Kasumi-1 (cell line): Measurements from ENCODE around the gene PIP4K2C.
"Not testable (repeated sequence)": the region's sequence is repeated elsewhere in the genome, so short reads cannot be mapped to it uniquely, and the experiment has no call there.

Experiments
- DNase-seq, 2 experiments: peaks; one replicate each; lab custom pipeline; 2025; lab: John Stamatoyannopoulos, UW

Gene PIP4K2C

GRCh38 chr12:57585156-57585555 lies 5.8 kb upstream of the PIP4K2C start:
- no peak for DNase-seq

GRCh38 chr12:57586128-57586527 lies 4.9 kb upstream of the PIP4K2C start:
- no peak for DNase-seq

GRCh38 chr12:57586832-57587429 lies 4.1 kb upstream of the PIP4K2C start:
- DNase-seq = no peak

GRCh38 chr12:57588951-57589610 lies 1.9 kb upstream of the PIP4K2C start:
- not testable (repeated sequence) for DNase-seq

GRCh38 chr12:57590479-57590863 lies 521 bp upstream of the PIP4K2C start:
- DNase-seq = no peak

- DNase-seq = no peak
These were observed 862 bp downstream of the PIP4K2C start for GRCh38 chr12:57591782-57592325.

- no peak for DNase-seq
These were observed 1.7 kb downstream of the PIP4K2C start for GRCh38 chr12:57592551-57593165.

GRCh38 chr12:57593187-57593586 lies 2.2 kb downstream of the PIP4K2C start:
- DNase-seq = no peak

- no peak for DNase-seq
These were observed 9.4 kb downstream of the PIP4K2C start for GRCh38 chr12:57600395-57600794.

GRCh38 chr12:57602544-57602943 lies 11.6 kb downstream of the PIP4K2C start:
- DNase-seq = no peak

- no peak for DNase-seq
These were observed 12.3 kb downstream of the PIP4K2C start for GRCh38 chr12:57603324-57603723.

GRCh38 chr12:57603815-57604453 lies 12.9 kb downstream of the PIP4K2C start:
- no peak for DNase-seq

GRCh38 chr12:57604454-57604991 lies 13.5 kb downstream of the PIP4K2C start, which contains the start of gene DTX3:
Gene DTX3, plus strand, starts transcription at chr12:57604824. Its CDS starts 1,694 bp downstream, at chr12:57606518.
- DNase-seq = no peak

- DNase-seq = no peak
These were observed 14.2 kb downstream of the PIP4K2C start for GRCh38 chr12:57604992-57605810.

- no peak for DNase-seq
These were observed 14.9 kb downstream of the PIP4K2C start for GRCh38 chr12:57605811-57606311.

- no peak for DNase-seq
These were observed 15.4 kb downstream of the PIP4K2C start for GRCh38 chr12:57606399-57606798.

- DNase-seq = no peak
These were observed 15.8 kb downstream of the PIP4K2C start for GRCh38 chr12:57606821-57607220.

- DNase-seq = no peak
These were observed 17.1 kb downstream of the PIP4K2C start for GRCh38 chr12:57607958-57608663.

GRCh38 chr12:57609101-57609780 lies 18.2 kb downstream of the PIP4K2C start:
- no peak for DNase-seq
